RWPE1 (cell line): ENCODE data around the gene SULT1A1.
"Not testable (repeated sequence)": the region's sequence is repeated elsewhere in the genome, so short reads cannot be mapped to it uniquely, and the experiment has no call there.

ENCODE experiments used
- CTCF ChIA-PET: fragments of 350-600 bp; sonication (Branson Sonifier 250); formaldehyde crosslinking; extraction: SDS; loops from one replicate; lab custom pipeline; 2021; lab: Yijun Ruan, JAX
- POLR2A ChIA-PET: fragments of 400-600 bp; formaldehyde crosslinking; extraction: SDS; loops from one replicate; lab custom pipeline; 2020; ENCODE audit warnings: antibody characterized with exemption; ENCODE audit not compliant: low non-redundant PET; lab: Yijun Ruan, JAX
- DNase-seq: peaks from one replicate; pipeline ENCODE4 v3.0.0; 2012; ENCODE audit warnings: low spot score
- H3K27ac ChIP-seq: fragments of 450-650 bp; 2 replicates; pipeline ENCODE4 v1.5.1; 2017
- CTCF ChIP-seq: fragments of 450-650 bp; conservative IDR thresholded peaks from 2 replicates; pipeline ENCODE4 v1.5.1; 2017; ENCODE audit warnings: low read depth, mild to moderate bottlenecking

The SULT1A1 gene

GRCh38 chr16:28609631-28610594 is at the start of gene SULT1A1:
SULT1A1 (minus strand) TSS chr16:28610044; CDS start chr16:28608855, 1,189 bp downstream.
- TF ChIP-seq CTCF = no peak
- CTCF ChIA-PET = interaction anchor here (0.6 kb wide), 1 partner anchor 42 kb away, joined by 3 read pairs; no protein-coding TSS in a partner anchor
- POLR2A ChIA-PET = no interaction called here

GRCh38 chr16:28639959-28640358 is 30.1 kb upstream of the SULT1A1 start:
- H3K27ac ChIP-seq, DNase-seq, POLR2A ChIA-PET, CTCF ChIA-PET: not testable (repeated sequence)

More at GRCh38 chr16:28609631-28610594, at the start of gene SULT1A1:
- no peak for DNase-seq
- H3K27ac ChIP-seq = peak within 1 kb of the TSS; percentile 31

- DNase-seq, CTCF ChIA-PET, POLR2A ChIA-PET: not testable (repeated sequence)
- H3K27ac ChIP-seq = peak overlapping the region; percentile 80
These were observed 28.5 kb upstream of the SULT1A1 start for GRCh38 chr16:28638359-28638758.

GRCh38 chr16:28637765-28638164 is 27.9 kb upstream of the SULT1A1 start, which contains the start of gene NPIPB8:
NPIPB8 (plus strand) TSS chr16:28638065; CDS start chr16:28638361, 296 bp downstream.
- H3K27ac ChIP-seq = peak within 1 kb of the TSS; percentile 80

GRCh38 chr16:28636093-28636823 is 26.4 kb upstream of the SULT1A1 start:
- DNase-seq, H3K27ac ChIP-seq, CTCF ChIA-PET, POLR2A ChIA-PET: not testable (repeated sequence)

More at GRCh38 chr16:28637765-28638164, 27.9 kb upstream of the SULT1A1 start, which contains the start of gene NPIPB8:
- CTCF ChIA-PET, DNase-seq, POLR2A ChIA-PET: not testable (repeated sequence)

GRCh38 chr16:28630905-28631304 is 21.1 kb upstream of the SULT1A1 start:
- POLR2A ChIA-PET, CTCF ChIA-PET, H3K27ac ChIP-seq, DNase-seq: not testable (repeated sequence)

GRCh38 chr16:28623172-28623711 is 13.4 kb upstream of the SULT1A1 start:
- CTCF ChIA-PET = interaction anchor here (0.6 to 0.7 kb wide), 3 partner anchors 76 to 1468 kb away, joined by 3 to 7 read pairs (median 3); partner anchors contain the start of gene TBX6

GRCh38 chr16:28622532-28623171 is 12.8 kb upstream of the SULT1A1 start:
- DNase-seq, POLR2A ChIA-PET: not testable (repeated sequence)
- H3K27ac ChIP-seq = peak overlapping the region; percentile 63
- CTCF ChIA-PET = interaction anchor here (0.6 to 0.7 kb wide), 2 partner anchors 75 to 1469 kb away, joined by 3 to 7 read pairs; partner anchors contain the start of gene TBX6

More at GRCh38 chr16:28623172-28623711, 13.4 kb upstream of the SULT1A1 start:
- POLR2A ChIA-PET = no interaction called here
- H3K27ac ChIP-seq = peak overlapping the region; percentile 63
- peak; percentile 58 for DNase-seq
- no peak for TF ChIP-seq CTCF
